Muscle layer of colon (tissue), 2 donors: ENCODE data around the gene CACTIN.

ENCODE experiments used
- H3K27ac ChIP-seq: one replicate; pipeline ENCODE4 v1.7.0; 2013; ENCODE audit warnings: low read depth, mild to moderate bottlenecking, low read length, moderate library complexity
- H3K27me3 ChIP-seq, 2 donors: one replicate each; pipeline ENCODE4 v1.7.0; 2013; ENCODE audit warnings: low read length in 2 of 2, mild to moderate bottlenecking in 2 of 2; ENCODE audit not compliant: insufficient read depth in 2 of 2, control insufficient read depth in 1 of 2
- H3K36me3 ChIP-seq: one replicate; pipeline ENCODE4 v1.7.0; 2013; ENCODE audit warnings: mild to moderate bottlenecking, low read length; ENCODE audit not compliant: insufficient read depth
- H3K4me1 ChIP-seq: one replicate; pipeline ENCODE4 v1.7.0; 2013; ENCODE audit warnings: mild to moderate bottlenecking, low read length; ENCODE audit not compliant: insufficient read depth
- H3K4me3 ChIP-seq, 2 donors: one replicate each; pipeline ENCODE4 v1.7.0; 2013; ENCODE audit warnings: low read length in 2 of 2, low read depth in 1 of 2, mild to moderate bottlenecking in 1 of 2, moderate library complexity in 1 of 2
- H3K9ac ChIP-seq: one replicate; pipeline ENCODE4 v1.7.0; 2013; ENCODE audit warnings: low read length
- H3K9me3 ChIP-seq: one replicate; pipeline ENCODE4 v1.7.0; 2013; ENCODE audit warnings: mild to moderate bottlenecking, low read length
- donor health status: abdominal sarcoma.
- donor health status: Adenocarcinoma of cecum.

Gene CACTIN

DNA sequence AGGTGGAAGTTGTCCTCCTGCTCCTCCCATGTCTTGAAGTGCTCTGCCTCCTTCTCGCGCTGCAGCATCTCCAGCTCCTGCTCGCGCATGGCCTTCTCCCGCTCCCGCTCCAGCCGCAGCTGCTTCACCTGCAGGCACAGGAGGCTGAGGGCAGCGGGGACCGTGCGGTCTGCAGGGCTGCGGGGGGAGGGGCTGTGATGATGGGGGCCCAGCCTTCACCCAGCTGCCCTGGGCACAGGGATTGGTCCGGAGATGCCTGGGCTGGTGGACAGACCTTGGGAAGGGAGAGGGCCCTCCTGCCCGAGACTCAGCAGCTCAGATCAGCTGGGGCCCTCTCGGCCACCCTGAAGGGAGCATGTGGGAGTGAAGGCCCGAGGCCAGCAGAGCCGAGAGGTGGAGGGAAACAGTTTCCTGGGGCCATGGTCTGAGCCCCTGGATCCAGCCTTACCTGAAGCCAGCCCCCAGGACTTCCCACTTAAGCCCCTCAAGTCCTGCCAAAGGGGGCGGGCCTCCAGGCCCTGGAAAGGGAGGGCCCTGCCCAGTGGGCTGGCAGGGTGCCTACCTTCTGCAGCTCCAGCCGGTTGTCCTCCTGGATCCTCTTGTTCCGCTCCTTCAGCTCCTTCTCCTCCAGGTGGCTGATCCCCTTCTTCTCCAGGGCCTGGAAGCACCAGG, 6.3 kb downstream of the CACTIN start:
- H3K9me3 ChIP-seq = no peaks in the 10 kb centered on the region
- H3K27me3 ChIP-seq = no peaks in the 10 kb centered on the region
- H3K36me3 ChIP-seq = peaks cover 8% of the 10 kb centered on the region
- H3K4me3 ChIP-seq = no peak overlapping the region
- no peak overlapping the region for H3K27ac ChIP-seq
- H3K9ac ChIP-seq = no peak overlapping the region
- peaks cover 12% of the 10 kb centered on the region for H3K4me1 ChIP-seq

DNA sequence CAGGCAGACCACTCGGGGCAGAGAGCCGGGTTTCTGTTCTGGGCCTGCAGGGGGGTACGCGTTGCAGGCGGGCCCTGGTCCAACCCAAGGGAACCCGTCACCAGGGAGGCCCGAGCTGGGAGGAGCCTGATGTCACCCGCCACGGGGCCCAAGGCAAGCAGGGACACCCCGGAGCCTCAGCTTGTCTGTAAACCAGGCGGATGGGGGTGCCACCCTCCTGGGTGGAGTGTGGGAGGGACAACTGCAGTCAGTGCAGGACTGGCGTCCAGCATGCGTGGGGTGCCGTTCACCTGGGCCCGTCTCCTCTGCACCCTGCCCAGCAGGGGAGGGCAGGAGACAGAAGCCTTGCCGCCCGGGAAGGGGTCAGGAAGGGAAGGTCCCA, 7.0 kb downstream of the CACTIN start:
- peaks cover 8% of the 10 kb centered on the region for H3K36me3 ChIP-seq

DNA sequence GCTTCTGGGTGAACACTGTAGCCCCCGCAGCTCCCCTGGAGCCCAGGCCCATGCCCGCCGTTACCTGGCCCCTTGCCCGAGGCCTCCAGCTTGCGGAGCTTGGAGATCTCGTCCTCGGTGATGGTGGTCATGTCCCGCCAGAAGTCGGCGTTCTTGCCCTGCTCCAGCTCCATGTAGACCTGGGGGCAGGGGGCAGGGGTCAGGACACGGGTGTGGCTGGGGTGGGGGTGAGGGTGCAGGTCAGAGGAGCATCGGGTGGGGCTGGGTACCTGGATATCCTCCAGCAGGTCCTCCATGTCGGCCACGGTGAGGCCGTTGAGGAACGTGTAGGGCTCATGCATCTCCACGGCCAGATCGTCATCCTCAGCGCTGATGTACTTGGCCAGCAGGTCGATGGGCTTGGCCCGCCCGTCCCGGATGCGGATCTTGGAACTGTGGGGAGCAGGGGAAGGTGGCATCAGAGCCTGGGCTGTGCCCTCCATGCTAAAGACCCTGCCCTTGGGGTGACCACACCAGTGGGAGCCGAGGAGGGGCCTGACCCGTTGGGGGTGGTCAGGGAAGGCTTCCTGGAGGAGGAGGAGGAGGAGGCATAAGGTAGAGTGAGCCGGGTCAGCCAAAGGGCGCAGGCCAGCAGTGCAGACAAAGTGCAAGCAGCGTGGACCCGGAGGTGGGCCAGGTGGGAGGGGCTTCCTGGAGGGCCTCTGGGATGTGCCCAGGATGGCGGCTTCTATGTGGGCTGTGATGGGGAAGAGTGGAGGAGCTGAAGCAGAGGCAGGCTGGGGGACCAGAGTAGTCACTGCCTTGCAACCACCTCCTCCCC, 7.6 kb downstream of the CACTIN start:
- no peaks in the 10 kb centered on the region for H3K27me3 ChIP-seq
- no peaks in the 10 kb centered on the region for H3K9me3 ChIP-seq
- peaks cover 8% of the 10 kb centered on the region for H3K36me3 ChIP-seq
- no peak overlapping the region for H3K27ac ChIP-seq
- H3K4me3 ChIP-seq = no peak overlapping the region
- peaks cover 7% of the 10 kb centered on the region for H3K4me1 ChIP-seq
- H3K9ac ChIP-seq = no peak overlapping the region

More for the DNA sequence above, 7.0 kb downstream of the CACTIN start:
- H3K9me3 ChIP-seq = no peaks in the 10 kb centered on the region
- H3K27me3 ChIP-seq = no peaks in the 10 kb centered on the region
- H3K4me1 ChIP-seq = peaks cover 7% of the 10 kb centered on the region
- no peak overlapping the region for H3K4me3 ChIP-seq
- H3K27ac ChIP-seq = no peak overlapping the region
- no peak overlapping the region for H3K9ac ChIP-seq

DNA sequence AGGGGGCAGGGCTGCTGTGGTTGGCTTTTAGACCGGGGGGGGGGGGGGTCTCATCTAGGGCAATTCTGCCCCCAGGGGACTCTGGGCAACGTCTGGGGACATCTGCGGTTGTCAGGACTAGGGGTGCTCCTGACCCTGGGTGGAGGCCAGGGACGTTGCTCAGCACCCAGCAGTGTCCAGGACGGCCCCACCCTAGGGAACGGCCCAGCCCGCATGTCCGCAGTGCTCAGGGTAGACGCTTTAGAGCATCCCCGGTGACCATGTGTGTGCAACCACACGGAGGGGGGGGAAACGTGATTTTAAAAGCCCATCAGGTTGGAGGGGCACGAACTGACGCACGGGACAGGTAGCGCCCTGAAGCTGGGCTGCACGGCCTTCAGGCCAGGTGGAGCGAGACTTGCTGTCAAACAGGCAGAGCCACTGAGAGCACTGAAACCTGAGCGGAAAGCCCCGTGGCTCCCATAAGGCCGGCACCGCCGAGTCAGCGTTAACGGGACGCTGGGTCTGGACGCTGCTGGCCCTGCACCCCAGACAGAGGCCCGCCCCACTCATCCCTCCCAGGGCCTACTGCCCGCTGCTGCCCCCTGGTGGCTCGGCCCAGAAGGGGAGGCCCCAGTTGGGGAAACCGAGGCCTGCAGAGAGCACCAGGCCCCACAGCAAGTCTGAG, 8.3 kb downstream of the CACTIN start:
- no peak overlapping the region for H3K27ac ChIP-seq
- no peaks in the 10 kb centered on the region for H3K27me3 ChIP-seq
- no peak overlapping the region for H3K9ac ChIP-seq
- H3K4me1 ChIP-seq = peaks cover 7% of the 10 kb centered on the region
- no peaks in the 10 kb centered on the region for H3K9me3 ChIP-seq
- H3K4me3 ChIP-seq = no peak overlapping the region
- peaks cover 8% of the 10 kb centered on the region for H3K36me3 ChIP-seq

DNA sequence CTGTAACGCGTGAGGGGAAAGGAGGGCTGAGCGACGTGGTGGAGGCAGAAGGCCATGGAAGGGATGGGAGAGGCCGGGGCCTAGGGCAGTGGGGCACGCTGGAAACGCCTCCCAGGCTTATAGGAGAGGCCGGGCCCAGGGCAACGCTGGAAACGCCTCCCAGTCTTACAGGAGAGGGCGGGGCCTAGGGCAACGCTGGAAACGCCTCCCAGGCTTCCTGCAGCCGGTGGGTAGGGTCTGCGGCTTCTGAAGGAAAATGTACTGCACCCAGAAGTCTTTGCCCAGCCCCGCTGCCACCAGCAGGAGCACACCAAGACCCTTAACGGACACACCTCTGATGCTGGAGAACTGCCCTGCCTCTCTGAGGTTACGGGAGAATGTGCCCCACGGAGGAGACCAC, 9.1 kb downstream of the CACTIN start:
- Histone ChIP-seq H3K36me3 (peaks cover 4% of the 10 kb centered on the region), H3K9me3 (no peaks in the 10 kb centered on the region), H3K4me3 (no peak overlapping the region), H3K9ac (no peak overlapping the region), H3K27me3 (no peaks in the 10 kb centered on the region), H3K4me1 (peaks cover 7% of the 10 kb centered on the region), H3K27ac (no peak overlapping the region)

DNA sequence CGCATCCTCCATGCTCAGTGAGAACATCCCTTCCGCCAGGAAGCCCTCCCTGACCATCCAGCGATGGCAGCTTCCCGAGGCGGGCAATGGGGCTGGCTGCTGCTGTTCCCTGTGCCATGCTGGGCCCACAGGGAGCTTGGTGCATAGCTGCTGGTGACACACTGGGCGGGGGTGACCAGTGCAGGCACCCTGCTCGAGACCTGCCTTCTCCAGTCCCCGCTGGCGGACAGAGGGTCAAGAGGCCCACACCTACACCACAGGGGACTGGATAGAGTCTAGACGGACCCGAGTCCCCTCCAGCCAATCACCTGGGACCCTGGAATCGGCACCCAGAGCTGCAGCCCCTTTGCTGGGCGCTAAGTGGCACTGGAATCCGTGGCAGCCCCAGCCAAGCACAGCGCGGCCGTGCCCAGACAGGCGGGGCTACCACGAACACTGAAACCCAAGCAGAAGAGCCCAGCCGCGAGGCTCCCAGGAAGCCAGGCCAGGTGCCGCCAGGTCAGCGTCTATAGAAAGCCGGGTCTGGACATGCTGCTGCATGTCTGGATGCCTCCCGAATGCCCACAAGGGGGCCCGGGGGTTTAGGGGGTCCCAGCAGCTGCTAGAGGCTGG, 11.0 kb downstream of the CACTIN start:
- no peaks in the 10 kb centered on the region for H3K27me3 ChIP-seq
- no peaks in the 10 kb centered on the region for H3K9me3 ChIP-seq
- H3K27ac ChIP-seq = no peak overlapping the region
- H3K4me1 ChIP-seq = peaks cover 7% of the 10 kb centered on the region
- H3K4me3 ChIP-seq = no peak overlapping the region
- H3K36me3 ChIP-seq = peaks cover 13% of the 10 kb centered on the region
- no peak overlapping the region for H3K9ac ChIP-seq

DNA sequence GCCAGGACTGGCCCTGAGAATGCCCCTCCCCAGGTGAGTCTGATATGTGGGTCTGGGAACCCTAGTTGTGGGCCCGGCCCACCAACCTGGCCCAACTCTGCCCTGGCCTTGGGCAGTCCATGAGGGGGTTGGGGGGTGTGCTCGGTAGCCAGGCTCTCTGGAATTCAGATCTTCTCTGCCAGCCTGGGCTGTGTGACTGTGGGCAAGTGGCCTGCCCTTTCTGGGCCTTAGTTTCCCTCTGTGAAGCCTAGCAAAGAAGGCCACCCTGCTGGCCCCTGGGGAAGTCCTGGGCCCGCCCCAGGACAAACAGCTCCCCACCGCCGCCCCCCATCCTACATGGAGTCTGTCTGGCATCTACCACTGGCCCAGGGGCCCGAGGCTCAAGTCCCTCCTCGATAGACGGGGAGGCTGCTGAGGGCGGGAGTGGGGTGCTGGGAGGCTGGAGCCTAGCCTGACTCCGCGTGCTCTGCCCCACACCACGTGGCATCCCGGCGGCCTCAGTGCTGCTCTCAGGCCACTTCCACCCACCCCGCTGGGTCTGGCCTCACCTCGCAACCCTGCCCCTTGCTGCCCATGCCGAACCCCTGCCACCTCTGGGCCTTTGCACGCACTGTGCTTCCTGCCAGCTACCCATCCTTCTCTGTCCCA, 11.6 kb downstream of the CACTIN start:
- Histone ChIP-seq H3K4me3 (no peak overlapping the region), H3K27me3 (no peaks in the 10 kb centered on the region), H3K9me3 (no peaks in the 10 kb centered on the region), H3K9ac (no peak overlapping the region), H3K36me3 (peaks cover 13% of the 10 kb centered on the region), H3K27ac (no peak overlapping the region), H3K4me1 (peaks cover 7% of the 10 kb centered on the region)

DNA sequence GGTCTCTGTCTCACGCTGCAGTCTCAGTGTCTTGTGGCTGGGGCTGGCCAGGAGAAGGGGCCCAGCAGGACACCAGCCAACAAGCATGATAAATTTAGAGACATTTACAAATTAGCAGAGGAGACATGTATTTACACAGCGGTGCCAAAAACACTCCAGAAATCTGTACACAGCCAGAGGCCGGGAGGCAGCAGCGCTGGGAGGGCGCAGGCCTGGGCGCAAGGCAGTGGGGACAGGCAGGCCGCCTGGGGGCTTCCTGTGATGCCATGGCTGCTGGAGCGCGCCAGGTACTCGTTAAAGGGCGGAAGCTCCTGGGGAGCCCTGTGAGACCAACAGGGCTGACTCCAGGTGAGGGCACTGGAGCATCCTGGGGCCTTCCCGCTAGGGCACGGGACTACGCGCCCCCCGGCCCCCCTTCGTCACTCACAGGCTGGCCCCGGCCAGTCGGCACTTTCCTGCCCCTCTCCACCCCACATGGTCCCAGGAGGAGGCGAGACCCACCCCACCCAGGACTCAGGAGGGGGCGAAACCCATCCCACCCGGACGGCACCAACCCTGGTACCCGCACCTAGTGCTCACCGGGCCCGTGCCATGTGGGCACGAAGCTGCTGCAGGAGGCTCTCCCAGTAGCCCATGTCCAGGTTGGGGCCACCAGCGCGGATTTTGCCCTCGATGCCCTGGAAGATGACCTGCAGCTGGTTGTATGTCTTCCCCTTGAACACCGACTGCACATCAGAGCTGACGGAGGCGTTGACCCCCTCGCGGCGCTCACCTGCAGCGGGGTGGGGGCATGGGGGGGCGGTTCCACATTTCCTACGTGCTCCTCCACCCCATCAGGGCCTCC, 12.6 kb downstream of the CACTIN start:
- no peaks in the 10 kb centered on the region for H3K27me3 ChIP-seq
- H3K9ac ChIP-seq = no peak overlapping the region
- peaks cover 13% of the 10 kb centered on the region for H3K36me3 ChIP-seq
- peaks cover 7% of the 10 kb centered on the region for H3K4me1 ChIP-seq
- H3K9me3 ChIP-seq = no peaks in the 10 kb centered on the region
- no peak overlapping the region for H3K27ac ChIP-seq
- H3K4me3 ChIP-seq = no peak overlapping the region

DNA sequence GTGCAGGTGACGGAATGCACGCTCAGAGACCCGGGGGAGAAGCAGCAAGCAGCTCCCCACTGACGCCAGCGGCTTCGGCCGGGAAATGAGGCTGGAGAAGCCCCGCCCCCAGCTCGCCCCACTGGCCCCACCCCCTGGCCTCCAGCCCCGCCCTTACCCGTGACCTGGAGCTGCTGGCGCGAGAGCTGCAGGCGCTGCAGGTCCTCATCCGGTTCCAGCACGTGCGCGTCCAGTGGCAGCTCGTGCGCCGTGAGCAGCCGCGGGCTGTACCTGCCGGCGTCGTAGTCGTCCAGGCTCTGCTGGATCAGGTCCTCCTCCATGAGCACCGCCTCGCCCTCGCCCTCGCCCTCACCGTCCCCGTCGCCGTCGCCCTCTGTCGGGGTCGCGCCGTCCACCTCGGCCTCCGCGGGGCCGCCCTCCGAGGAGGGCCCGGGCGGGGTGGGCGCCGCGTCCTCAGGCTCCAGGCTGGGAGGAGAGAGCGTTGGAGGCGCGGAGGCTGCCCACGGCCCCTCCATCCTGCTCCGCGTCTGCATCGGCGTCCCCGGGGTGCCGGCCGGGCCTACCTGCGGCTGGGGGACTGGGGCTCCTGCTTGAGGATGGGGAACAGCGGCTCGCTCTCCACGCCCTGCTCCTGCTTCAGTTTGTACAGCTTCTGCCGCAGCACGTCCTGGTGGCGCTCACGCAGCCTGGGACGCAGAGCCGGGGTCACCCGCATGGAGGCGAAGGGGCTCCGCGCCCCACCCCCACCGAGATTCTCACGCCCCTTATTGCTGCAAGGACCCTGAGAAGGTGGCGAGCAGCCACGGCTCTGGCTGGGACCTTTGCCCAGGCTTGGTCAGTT, 13.5 kb downstream of the CACTIN start:
- no peak overlapping the region for H3K27ac ChIP-seq
- peaks cover 2% of the 10 kb centered on the region for H3K4me1 ChIP-seq
- no peak overlapping the region for H3K9ac ChIP-seq
- no peaks in the 10 kb centered on the region for H3K27me3 ChIP-seq
- H3K36me3 ChIP-seq = peaks cover 13% of the 10 kb centered on the region
- no peak overlapping the region for H3K4me3 ChIP-seq
- no peaks in the 10 kb centered on the region for H3K9me3 ChIP-seq

DNA sequence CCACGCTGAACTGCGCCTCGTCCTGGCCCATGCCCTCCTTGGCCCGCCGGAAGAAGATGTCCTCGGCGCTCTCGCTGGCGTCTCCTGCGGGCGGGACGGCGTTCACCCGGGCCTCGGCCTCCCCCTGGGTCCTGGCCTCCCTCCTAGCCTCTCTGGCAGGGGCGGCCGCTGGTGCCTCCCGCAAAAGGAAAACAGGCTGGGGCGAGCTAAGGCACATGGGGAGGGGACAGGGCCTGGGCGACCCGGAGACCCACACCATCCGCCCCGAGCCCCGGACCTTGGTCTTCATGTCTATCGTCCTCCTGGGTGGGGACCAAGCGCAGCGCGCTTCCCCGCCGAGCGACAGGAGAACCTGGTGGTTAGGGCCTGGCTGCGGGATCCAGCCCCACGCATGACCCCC, 14.3 kb downstream of the CACTIN start:
- Histone ChIP-seq H3K36me3 (peaks cover 13% of the 10 kb centered on the region), H3K9ac (no peak overlapping the region), H3K27ac (no peak overlapping the region), H3K27me3 (no peaks in the 10 kb centered on the region), H3K9me3 (no peaks in the 10 kb centered on the region), H3K4me3 (no peak overlapping the region), H3K4me1 (peaks cover 7% of the 10 kb centered on the region)
